ENCODE data around the gene ZNF362. TPM values are rescaled to one million over a fixed set of nuclear protein-coding genes. Genes with fewer than 3 reads are reported as not detected.
A peak's percentile ranks its signal among the peaks of the same experiment; 100 is the strongest.

The ZNF362 gene
- total and polyA plus RNA-seq, 12 donors, result 7.8 to 37.3 (median 23.8) TPM

- no peaks in the 10 kb centered on the region for H3K4me1 ChIP-seq (replicated peaks in 1 of 2)
- WGBS, 4 donors, result 62 to 88% (median 72%) methylated on average over 11 to 12 of the region's 12 CpGs
- intact Hi-C loops (cut with DNase I), result loop anchor here (10.0 kb wide), 2 partner anchors 74 to 144 kb away; no protein-coding TSS in a partner anchor
- DNase-seq, result no peak
- H3K4me3 ChIP-seq, result no peak overlapping the region
- peak overlapping the region in 1 of 5 donors; percentile 7 for H3K27ac ChIP-seq
- peaks cover 0 to 9% (median 0%) of the 10 kb centered on the region in 3 donors for H3K9me3 ChIP-seq (replicated peaks in 1 of 3)
- TF ChIP-seq POLR2A (IDR thresholded peaks at IDR 0.05), result no peak
- TF ChIP-seq CTCF (IDR thresholded peaks at IDR 0.05), result no peak
- no peaks in the 10 kb centered on the region for H3K36me3 ChIP-seq (replicated peaks in 1 of 2)
- H3K27me3 ChIP-seq, result no peaks in the 10 kb centered on the region
Observed at GRCh38 chr1:33220676-33221384, 35.5 kb upstream of the ZNF362 start.

DNA sequence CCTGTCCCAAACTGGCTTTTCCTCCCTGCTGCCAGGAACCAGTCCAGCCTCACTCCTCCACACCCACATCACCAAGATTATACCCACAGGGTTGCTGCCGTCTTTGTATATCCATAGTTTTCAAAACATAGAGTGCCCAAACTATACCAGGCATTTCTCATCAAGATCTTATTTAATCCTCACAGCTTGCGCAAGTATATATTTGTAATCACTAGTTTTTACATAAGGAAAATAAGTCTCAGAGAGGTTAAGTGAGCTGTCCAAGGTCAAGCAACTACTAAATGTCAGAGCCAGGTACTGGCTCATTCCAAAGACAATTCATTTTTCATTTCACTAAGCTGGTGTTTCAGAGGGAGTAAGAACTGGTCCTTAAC, 34.9 kb upstream of the ZNF362 start:
- WGBS, 4 donors, result 76 to 100% (median 79%) methylated on average over 2 of the region's 2 CpGs
- no peaks in the 10 kb centered on the region for H3K36me3 ChIP-seq (replicated peaks in 1 of 2)
- H3K9me3 ChIP-seq (replicated peaks in 1 of 3), result peaks cover 0 to 9% (median 0%) of the 10 kb centered on the region in 3 donors
- H3K27ac ChIP-seq, result peak overlapping the region in 1 of 5 donors; percentile 7
- H3K27me3 ChIP-seq, result no peaks in the 10 kb centered on the region
- DNase-seq, result no peak
- TF ChIP-seq CTCF (IDR thresholded peaks at IDR 0.05), result no peak
- TF ChIP-seq POLR2A (IDR thresholded peaks at IDR 0.05), result no peak
- no peak overlapping the region for H3K4me3 ChIP-seq
- no peaks in the 10 kb centered on the region for H3K4me1 ChIP-seq (replicated peaks in 1 of 2)
- intact Hi-C loops (cut with DNase I), result loop anchor here (10.0 kb wide), 2 partner anchors 73 to 143 kb away; no protein-coding TSS in a partner anchor

DNA sequence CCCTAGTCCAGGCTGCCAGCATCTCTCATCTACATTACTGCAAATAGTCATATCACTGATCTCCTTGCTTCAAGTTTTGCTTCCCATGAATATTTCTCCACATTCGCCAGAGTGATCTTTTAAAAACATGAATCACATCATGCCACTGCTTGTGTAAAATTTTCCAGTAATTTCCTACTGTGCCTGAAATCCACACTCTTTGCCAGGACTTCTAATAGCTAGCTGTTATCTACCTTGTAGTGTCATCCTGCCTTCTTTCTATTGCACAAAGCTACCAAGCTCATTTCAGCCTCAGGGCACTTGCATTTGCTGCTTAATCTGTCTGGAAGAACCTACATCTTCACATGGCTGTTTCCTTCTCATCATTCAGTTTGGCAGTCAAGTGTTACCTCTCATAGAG, 33.9 kb upstream of the ZNF362 start:
- TF ChIP-seq CTCF (IDR thresholded peaks at IDR 0.05), result no peak
- TF ChIP-seq POLR2A (IDR thresholded peaks at IDR 0.05), result no peak
- intact Hi-C loops (cut with DNase I), result loop anchor here (10.0 kb wide), 2 partner anchors 72 to 142 kb away; no protein-coding TSS in a partner anchor
- no peak overlapping the region for H3K4me3 ChIP-seq
- DNase-seq, result no peak
- H3K27ac ChIP-seq, result peak overlapping the region in 1 of 5 donors; percentile 7
- H3K27me3 ChIP-seq, result no peaks in the 10 kb centered on the region
- H3K4me1 ChIP-seq (replicated peaks in 1 of 2), result no peaks in the 10 kb centered on the region
- peaks cover 0 to 9% (median 0%) of the 10 kb centered on the region in 3 donors for H3K9me3 ChIP-seq (replicated peaks in 1 of 3)
- WGBS, 4 donors, result 56 to 68% (median 62%) methylated on average over 1 of the region's 1 CpG
- no peaks in the 10 kb centered on the region for H3K36me3 ChIP-seq (replicated peaks in 1 of 2)

- H3K4me3 ChIP-seq, result no peak overlapping the region
- H3K4me1 ChIP-seq (replicated peaks in 1 of 2), result peaks cover 0 to 8% of the 10 kb centered on the region in 2 donors
- H3K27me3 ChIP-seq, result no peaks in the 10 kb centered on the region
- no peak for DNase-seq
- H3K9me3 ChIP-seq (replicated peaks in 1 of 3), result peaks cover 0 to 9% (median 0%) of the 10 kb centered on the region in 3 donors
- 73 to 81% (median 77%) methylated on average over 2 of the region's 2 CpGs for WGBS, 4 donors
- intact Hi-C loops (cut with DNase I), result loop anchor here (10.0 kb wide), 2 partner anchors 71 to 141 kb away; no protein-coding TSS in a partner anchor
- TF ChIP-seq POLR2A (IDR thresholded peaks at IDR 0.05) (no peak), CTCF (IDR thresholded peaks at IDR 0.05) (no peak)
- H3K27ac ChIP-seq, result no peak overlapping the region
- H3K36me3 ChIP-seq (replicated peaks in 1 of 2), result no peaks in the 10 kb centered on the region
Observed at GRCh38 chr1:33224166-33224707, 32.1 kb upstream of the ZNF362 start.

Measured in adrenal gland (tissue), 12 donors.